ENCODE results near the gene ZNF776. TPM values are rescaled to one million over a fixed set of nuclear protein-coding genes. Genes with fewer than 3 reads are reported as not detected.

ZNF776 gene
- total and polyA plus RNA-seq, 2 of the 13 experiments (the other 11 are each of a cell fraction or from before 2014, with no cell fraction given): 7.6 to 16.9 TPM

- Histone ChIP-seq H3K4me2 (ENCODE audit: low read depth, low read length) (no peak overlapping the region), H3K27ac (ENCODE audit: extremely low read length, insufficient read depth, low read length) (no peak overlapping the region), H3K9me3 (ENCODE audit: low read length) (no peaks in the 10 kb centered on the region), H3K4me1 (ENCODE audit: insufficient read depth, low read length) (no peaks in the 10 kb centered on the region), H4K20me1 (ENCODE audit: insufficient read depth, low read length) (no peaks in the 10 kb centered on the region), H3K4me3 (replicated peaks in 1 of 3; ENCODE audit: insufficient read depth in 1 of 3, low read depth in 2 of 3, low read length in 3 of 3) (no peak overlapping the region), H3K36me3 (replicated peaks in 1 of 2; ENCODE audit: control insufficient read depth in 1 of 2, insufficient read depth in 2 of 2, low read length in 2 of 2) (peaks cover 0 to 18% of the 10 kb centered on the region in 2 experiments; a peak in 1 of 5 replicates), H3K27me3 (ENCODE audit: control insufficient read depth in 1 of 2, insufficient read depth in 2 of 2, low read length in 2 of 2) (no peaks in the 10 kb centered on the region), H2AFZ (ENCODE audit: low read length) (no peak overlapping the region), H3K9ac (ENCODE audit: insufficient read depth, low read depth, low read length) (no peak overlapping the region), H3K79me2 (ENCODE audit: insufficient read depth, low read length) (no peaks in the 10 kb centered on the region)
- in situ Hi-C loops (cut with HindIII; ENCODE audit: extremely low pct_ligation_motif_present, low pct_unique_long_range_greater_than_20kb): no loop called here
- TF ChIP-seq ATM (IDR thresholded peaks at IDR 0.05; ENCODE audit: borderline replicate concordance): no peak
- no peak for TF ChIP-seq ZNF660 (CRISPR knock-in tag; IDR thresholded peaks at IDR 0.05; ENCODE audit: borderline replicate concordance, low read depth)
- CTCF ChIA-PET (ENCODE audit: low intra/inter-chr PET ratio, low total read pairs): no interaction called here
- FAIRE-seq (no peak), DNase-seq (ENCODE audit: low spot score) (no peak), ATAC-seq (no peak)
- no TSS peak for BruUV-seq (replicated peaks)
- intact Hi-C loops (cut with micrococcal nuclease; ENCODE audit: unreplicated experiment): no loop called here
- 90% methylated on average over 4 of the region's 4 CpGs for WGBS (ENCODE audit: low lambda C conversion rate)
- POLR2A ChIA-PET: no interaction called here
Observed at GRCh38 chr19:57771417-57771816, 24.8 kb downstream of the ZNF776 start.

- no TSS peak for BruUV-seq (replicated peaks)
- Histone ChIP-seq H3K9me3 (ENCODE audit: low read length) (no peaks in the 10 kb centered on the region), H3K27ac (ENCODE audit: extremely low read length, insufficient read depth, low read length) (no peak overlapping the region), H3K9ac (ENCODE audit: insufficient read depth, low read depth, low read length) (no peak overlapping the region), H3K36me3 (replicated peaks in 1 of 2; ENCODE audit: control insufficient read depth in 1 of 2, insufficient read depth in 2 of 2, low read length in 2 of 2) (peaks cover 2 to 27% of the 10 kb centered on the region in 2 experiments; a peak in 3 of 5 replicates), H3K4me2 (ENCODE audit: low read depth, low read length) (no peak overlapping the region), H3K4me3 (replicated peaks in 1 of 3; ENCODE audit: insufficient read depth in 1 of 3, low read depth in 2 of 3, low read length in 3 of 3) (no peak overlapping the region), H3K4me1 (ENCODE audit: insufficient read depth, low read length) (peaks cover 7% of the 10 kb centered on the region; the same call in 1 of the 2 replicates), H2AFZ (ENCODE audit: low read length) (no peak overlapping the region), H3K79me2 (ENCODE audit: insufficient read depth, low read length) (no peaks in the 10 kb centered on the region), H3K27me3 (ENCODE audit: control insufficient read depth in 1 of 2, insufficient read depth in 2 of 2, low read length in 2 of 2) (no peaks in the 10 kb centered on the region), H4K20me1 (ENCODE audit: insufficient read depth, low read length) (no peaks in the 10 kb centered on the region)
- ATAC-seq: no peak
- CTCF ChIA-PET (ENCODE audit: low intra/inter-chr PET ratio, low total read pairs): no interaction called here
- intact Hi-C loops (cut with micrococcal nuclease; ENCODE audit: unreplicated experiment) (no loop called here), in situ Hi-C loops (cut with HindIII; ENCODE audit: extremely low pct_ligation_motif_present, low pct_unique_long_range_greater_than_20kb) (no loop called here)
- 97% methylated on average over 3 of the region's 3 CpGs for WGBS (ENCODE audit: low lambda C conversion rate)
- FAIRE-seq: no peak
- POLR2A ChIA-PET: interaction anchor here (0.6 kb wide), 1 partner anchor 43 kb away, joined by 4 read pairs; no protein-coding TSS in a partner anchor
- DNase-seq (ENCODE audit: low spot score): no peak
- TF ChIP-seq TGIF2 (CRISPR knock-in tag; IDR thresholded peaks at IDR 0.05) (no peak), ZNF883 (CRISPR knock-in tag; IDR thresholded peaks at IDR 0.05; ENCODE audit: not compliant biosample characterization) (no peak), ZNF510 (CRISPR knock-in tag; IDR thresholded peaks at IDR 0.05; ENCODE audit: low read depth) (no peak), AGO1 (IDR thresholded peaks at IDR 0.05; ENCODE audit: low read depth, low read length, poor library complexity, severe bottlenecking) (no peak), ZNF597 (CRISPR knock-in tag; IDR thresholded peaks at IDR 0.05) (no peak), ZNF607 (CRISPR knock-in tag; IDR thresholded peaks at IDR 0.05; ENCODE audit: borderline replicate concordance) (no peak), REL (CRISPR knock-in tag; conservative IDR thresholded peaks at IDR 0.05) (no peak), IKZF1 (IDR thresholded peaks at IDR 0.05) (no peak), IKZF5 (CRISPR knock-in tag; IDR thresholded peaks at IDR 0.05) (no peak), ZNF639 (CRISPR knock-in tag; conservative IDR thresholded peaks at IDR 0.05) (no peak), ZC3H4 (CRISPR knock-in tag; IDR thresholded peaks at IDR 0.05; ENCODE audit: borderline replicate concordance) (no peak), DRAP1 (CRISPR knock-in tag; IDR thresholded peaks at IDR 0.05) (no peak)
Observed at GRCh38 chr19:57773488-57773887, 26.9 kb downstream of the ZNF776 start.
